SK-N-SH treated with all-trans-retinoic acid at 6 μM for 48 hours (cell line): ENCODE measurements around the gene CEBPB.

Experiments used
- ARNTL ChIP-seq: fragments of 450-650 bp; formaldehyde crosslinking; IDR thresholded peaks from 2 replicates; pipeline ENCODE4 v1.5.0; 2020; ENCODE audit warnings: low read depth, mild to moderate bottlenecking, moderate library complexity, borderline replicate concordance
- ESRRG ChIP-seq: fragments of 250-450 bp; sonication (Bioruptor Pico); IDR thresholded peaks from 2 replicates; pipeline ENCODE4 v1.6.1; 2021; ENCODE audit warnings: mild to moderate bottlenecking
- GLIS3 ChIP-seq: fragments of 250-450 bp; sonication (Bioruptor Pico); IDR thresholded peaks from 2 replicates; pipeline ENCODE4 v1.5.0; 2020; ENCODE audit warnings: mild to moderate bottlenecking, moderate library complexity
- ISL1 ChIP-seq: fragments of 250-450 bp; sonication (Bioruptor Pico); IDR thresholded peaks from 2 replicates; pipeline ENCODE4 v2.1.2; 2022; ENCODE audit warnings: mild to moderate bottlenecking, moderate library complexity
- RARB ChIP-seq: fragments of 250-450 bp; sonication (Bioruptor Pico); IDR thresholded peaks from 2 replicates; pipeline ENCODE4 v1.8.0; 2021; ENCODE audit warnings: mild to moderate bottlenecking, moderate library complexity
- SNAI2 ChIP-seq: fragments of 250-450 bp; sonication (Bioruptor Pico); IDR thresholded peaks from 2 replicates; pipeline ENCODE4 v1.5.0; 2020; ENCODE audit warnings: mild to moderate bottlenecking, moderate library complexity
- ZC3H10 ChIP-seq: fragments of 250-450 bp; sonication (Bioruptor Pico); IDR thresholded peaks from 2 replicates; pipeline ENCODE4 v1.5.1; 2021; ENCODE audit warnings: mild to moderate bottlenecking, moderate library complexity
- ZFP3 ChIP-seq: fragments of 250-450 bp; sonication (Bioruptor Pico); IDR thresholded peaks from 2 replicates; pipeline ENCODE4 v1.5.0; 2020; ENCODE audit warnings: mild to moderate bottlenecking, moderate library complexity
- ZFP30 ChIP-seq: fragments of 450-650 bp; formaldehyde crosslinking; IDR thresholded peaks from 2 replicates; pipeline ENCODE4 v1.5.0; 2022; ENCODE audit warnings: mild to moderate bottlenecking, moderate library complexity
- ZNF565 ChIP-seq: fragments of 450-650 bp; formaldehyde crosslinking; conservative IDR thresholded peaks from 2 replicates; pipeline ENCODE4 v1.5.0; 2020; ENCODE audit warnings: low read depth, mild to moderate bottlenecking, moderate library complexity
- ZNF70 ChIP-seq: fragments of 450-650 bp; formaldehyde crosslinking; IDR thresholded peaks from 2 replicates; pipeline ENCODE4 v1.5.0; 2020; ENCODE audit warnings: mild to moderate bottlenecking, moderate library complexity
- TF ChIP-seq, protein P1 (sequence below): fragments of 250-450 bp; sonication (Bioruptor Pico); IDR thresholded peaks from 2 replicates; pipeline ENCODE4 v1.8.0; 2020; ENCODE audit warnings: mild to moderate bottlenecking, moderate library complexity, borderline replicate concordance

DNA sequence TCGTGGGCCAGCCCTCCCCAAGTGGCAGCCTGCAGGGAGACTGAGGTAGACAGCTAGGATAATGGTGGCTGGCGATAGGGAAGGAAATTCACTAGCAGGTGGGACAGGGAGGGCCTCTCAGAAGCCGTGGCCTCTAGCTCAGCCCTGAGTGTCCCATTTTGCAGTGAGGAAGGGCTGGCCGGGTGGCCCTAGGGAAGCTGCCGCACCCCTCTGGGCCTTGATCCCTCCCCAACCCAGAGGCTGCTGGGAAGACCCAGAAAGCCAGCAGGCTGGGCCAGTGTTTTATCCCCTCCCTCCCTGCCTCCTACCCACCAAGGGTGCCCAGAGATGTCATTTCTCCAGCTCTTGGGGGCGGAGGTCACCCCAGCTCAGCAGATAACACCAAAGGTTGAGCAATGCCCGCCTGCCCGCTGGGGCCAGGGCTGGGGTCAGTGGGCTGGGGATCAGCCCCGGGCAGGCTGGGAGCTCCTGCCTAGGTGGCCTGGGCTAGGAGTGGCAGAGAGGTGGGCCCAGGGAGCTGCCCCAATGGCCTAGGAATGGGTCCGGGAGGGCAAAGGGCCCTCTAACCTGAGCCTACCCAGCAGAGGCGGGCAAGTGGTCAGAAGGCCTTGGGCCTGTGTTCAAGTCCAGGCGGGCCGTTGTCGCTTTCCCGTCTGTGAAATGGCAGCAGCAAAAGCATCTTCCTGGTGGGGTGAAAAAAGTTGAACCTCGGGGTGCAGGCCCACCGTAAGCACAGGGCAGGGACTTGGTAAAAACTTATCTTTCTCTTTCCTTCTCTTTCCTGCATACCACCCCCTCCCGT is 1.6 kb upstream of the CEBPB start:
- TF ChIP-seq ZNF565 (CRISPR knock-in tag), result no peak
- no peak for TF ChIP-seq ARNTL (CRISPR knock-in tag)
- no peak for TF ChIP-seq ZC3H10 (CRISPR knock-in tag)
- TF ChIP-seq ZNF70, result no peak
- no peak for TF ChIP-seq SNAI2 (CRISPR knock-in tag)
- no peak for TF ChIP-seq ZFP3 (CRISPR knock-in tag)
- TF ChIP-seq, protein P1, sequence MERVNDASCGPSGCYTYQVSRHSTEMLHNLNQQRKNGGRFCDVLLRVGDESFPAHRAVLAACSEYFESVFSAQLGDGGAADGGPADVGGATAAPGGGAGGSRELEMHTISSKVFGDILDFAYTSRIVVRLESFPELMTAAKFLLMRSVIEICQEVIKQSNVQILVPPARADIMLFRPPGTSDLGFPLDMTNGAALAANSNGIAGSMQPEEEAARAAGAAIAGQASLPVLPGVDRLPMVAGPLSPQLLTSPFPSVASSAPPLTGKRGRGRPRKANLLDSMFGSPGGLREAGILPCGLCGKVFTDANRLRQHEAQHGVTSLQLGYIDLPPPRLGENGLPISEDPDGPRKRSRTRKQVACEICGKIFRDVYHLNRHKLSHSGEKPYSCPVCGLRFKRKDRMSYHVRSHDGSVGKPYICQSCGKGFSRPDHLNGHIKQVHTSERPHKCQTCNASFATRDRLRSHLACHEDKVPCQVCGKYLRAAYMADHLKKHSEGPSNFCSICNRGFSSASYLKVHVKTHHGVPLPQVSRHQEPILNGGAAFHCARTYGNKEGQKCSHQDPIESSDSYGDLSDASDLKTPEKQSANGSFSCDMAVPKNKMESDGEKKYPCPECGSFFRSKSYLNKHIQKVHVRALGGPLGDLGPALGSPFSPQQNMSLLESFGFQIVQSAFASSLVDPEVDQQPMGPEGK (CRISPR knock-in tag), result no peak
- TF ChIP-seq ISL1 (CRISPR knock-in tag), result no peak
- TF ChIP-seq GLIS3 (CRISPR knock-in tag), result no peak
- TF ChIP-seq ESRRG (CRISPR knock-in tag), result no peak
- no peak for TF ChIP-seq RARB (CRISPR knock-in tag)
- TF ChIP-seq ZFP30, result no peak
